A673 (cell line): ENCODE results near the gene AK5. TPM values are rescaled to one million over a fixed set of nuclear protein-coding genes. Genes with fewer than 3 reads are reported as not detected.
A peak's percentile ranks its signal among the peaks of the same experiment; 100 is the strongest.
"Not testable (repeated sequence)": the region's sequence is repeated elsewhere in the genome, so short reads cannot be mapped to it uniquely, and the experiment has no call there.

Source experiments
- BruUV-seq: library from RNA; stranded (reverse); fragments of 400-500 nt; replicated peaks from 2 replicates; lab custom pipeline; 2021; lab: Mats Ljungman, UMichigan
- CTCF ChIA-PET: fragments of 300-600 bp; sonication (Branson Sonifier 250); formaldehyde crosslinking; loops from one replicate; lab custom pipeline; 2022; ENCODE audit warnings: antibody characterized with exemption; lab: Charles Lee
- POLR2A ChIA-PET: fragments of 300-600 bp; sonication (Branson Sonifier 250); formaldehyde crosslinking; loops from one replicate; lab custom pipeline; 2022; ENCODE audit warnings: antibody characterized with exemption; ENCODE audit not compliant: low non-redundant PET; lab: Charles Lee
- DNase-seq: peaks from one replicate; pipeline ENCODE4 v3.0.0-alpha.2; 2015; ENCODE audit warnings: low spot score
- H3K27ac ChIP-seq: fragments of 200-600 bp; sonication (generic); 2 replicates; pipeline ENCODE4 v1.5.1; 2016; ENCODE audit warnings: mixed run types, low read depth, mild to moderate bottlenecking, mixed read lengths, antibody characterized with exemption, low read length; ENCODE audit not compliant: poor library complexity, severe bottlenecking
- H3K27me3 ChIP-seq: fragments of 200-600 bp; sonication (generic); replicated peaks from 2 replicates; pipeline ENCODE4 v1.6.1; 2017; ENCODE audit warnings: mixed run types, low read depth, mild to moderate bottlenecking, mixed read lengths, antibody characterized with exemption, low read length; ENCODE audit not compliant: insufficient read depth, poor library complexity
- H3K36me3 ChIP-seq: fragments of 200-600 bp; sonication (generic); 2 replicates; pipeline ENCODE4 v1.6.1; 2016; ENCODE audit warnings: mixed run types, mild to moderate bottlenecking, mixed read lengths, antibody characterized with exemption, low read length; ENCODE audit not compliant: insufficient read depth, poor library complexity, severe bottlenecking
- H3K4me1 ChIP-seq: fragments of 200-600 bp; sonication (generic); 2 replicates; pipeline ENCODE4 v1.6.1; 2017; ENCODE audit warnings: mixed run types, mild to moderate bottlenecking, mixed read lengths, antibody characterized with exemption, low read length; ENCODE audit not compliant: insufficient read depth, poor library complexity, severe bottlenecking
- H3K4me3 ChIP-seq: fragments of 200-600 bp; sonication (generic); 2 replicates; pipeline ENCODE4 v1.5.1; 2016; ENCODE audit warnings: low read depth, mixed run types, mild to moderate bottlenecking, mixed read lengths, low read length; ENCODE audit not compliant: poor library complexity, severe bottlenecking
- H3K9me3 ChIP-seq: fragments of 200-600 bp; sonication (generic); 2 replicates; pipeline ENCODE4 v1.6.1; 2016; ENCODE audit warnings: mixed run types, low read depth, mild to moderate bottlenecking, mixed read lengths, antibody characterized with exemption, low read length; ENCODE audit not compliant: poor library complexity, severe bottlenecking
- CTCF ChIP-seq: fragments of 300-800, 200-600 bp; sonication (generic); conservative IDR thresholded peaks from 2 replicates; pipeline ENCODE4 v1.5.1; 2017; ENCODE audit warnings: low read depth, mild to moderate bottlenecking, antibody characterized with exemption, low read length, moderate library complexity, mixed read lengths
- EZH2 ChIP-seq: fragments of 200-600 bp; sonication (generic); IDR thresholded peaks from 2 replicates; pipeline ENCODE4 v1.6.1; 2017; ENCODE audit warnings: borderline replicate concordance, low read depth, mild to moderate bottlenecking, mixed read lengths, antibody characterized with exemption, low read length; ENCODE audit not compliant: poor library complexity, severe bottlenecking
- intact Hi-C: fragments of 100-400 bp; cut with micrococcal nuclease; formaldehyde crosslinking; loops from one replicate; pipeline ENCODE4 v1.10.0; 2022; ENCODE audit not compliant: unreplicated experiment
- total RNA-seq: library from RNA; stranded (reverse); gene quantifications from 2 replicates; pipeline ENCODE4 v1.2.3, GENCODE V29; 2021

Gene AK5
- total RNA-seq, 1 experiment from 2014 or later: 0.47 TPM

- Histone ChIP-seq H3K27ac (no peak overlapping the region), H3K4me3 (no peak overlapping the region), H3K27me3 (no peaks in the 10 kb centered on the region), H3K4me1 (peaks cover 9% of the 10 kb centered on the region), H3K36me3 (no peaks in the 10 kb centered on the region), H3K9me3 (no peaks in the 10 kb centered on the region)
- ChIA-PET POLR2A (no interaction called here), CTCF (no interaction called here)
- no TSS peak for BruUV-seq
- no peak for TF ChIP-seq EZH2
- TF ChIP-seq CTCF: no peak
- DNase-seq: no peak
- intact Hi-C loops: loop anchor here (5.0 to 10.0 kb wide), 2 partner anchors 119 to 268 kb away; no protein-coding TSS in a partner anchor
These were observed 133.8 kb downstream of the AK5 start for GRCh38 chr1:77415579-77415978.

- Histone ChIP-seq H3K36me3 (no peaks in the 10 kb centered on the region), H3K27me3 (no peaks in the 10 kb centered on the region), H3K27ac (no peak overlapping the region), H3K4me3 (no peak overlapping the region), H3K9me3 (no peaks in the 10 kb centered on the region), H3K4me1 (peaks cover 9% of the 10 kb centered on the region)
- peak; percentile 54 for DNase-seq
- intact Hi-C loops: loop anchor here (5.0 to 10.0 kb wide), 2 partner anchors 118 to 270 kb away; no protein-coding TSS in a partner anchor
- POLR2A ChIA-PET: no interaction called here
- CTCF ChIA-PET: no interaction called here
- TF ChIP-seq CTCF (peak; percentile 67), EZH2 (no peak)
- no TSS peak for BruUV-seq
These were observed 135.1 kb downstream of the AK5 start for GRCh38 chr1:77416692-77417450.

GRCh38 chr1:77418055-77418454 lies 136.2 kb downstream of the AK5 start:
- BruUV-seq, H3K9me3 ChIP-seq, H3K27me3 ChIP-seq, H3K36me3 ChIP-seq, H3K4me1 ChIP-seq, H3K4me3 ChIP-seq, CTCF ChIA-PET, POLR2A ChIA-PET, DNase-seq, H3K27ac ChIP-seq: not testable (repeated sequence)
- intact Hi-C loops: loop anchor here (5.0 to 10.0 kb wide), 2 partner anchors 117 to 271 kb away; no protein-coding TSS in a partner anchor
